Effector memory CD8-positive, alpha-beta T cell (primary cell): Measurements from ENCODE around the gene CFD.
A peak's percentile ranks its signal among the peaks of the same experiment; 100 is the strongest.

ENCODE experiments used
- ATAC-seq: fragments of 150-1000 bp; cut with Tn5 transposase; replicated peaks from 2 replicates; pipeline ENCODE4 v1.10.0; 2021; ENCODE audit warnings: mild to moderate bottlenecking, moderate library complexity
- DNase-seq, 3 experiments: peaks; one replicate each; pipeline ENCODE4 v3.0.0; 2021
- H3K27ac Mint-ChIP-seq, 2 donors: one replicate each; pipeline ENCODE4 v1.8.0; 2022; ENCODE audit warnings: mild to moderate bottlenecking in 2 of 2, mixed read lengths in 2 of 2, moderate library complexity in 2 of 2
- H3K27me3 Mint-ChIP-seq, 2 donors: one replicate each; pipeline ENCODE4 v1.8.0; 2022; ENCODE audit warnings: mixed read lengths in 2 of 2
- H3K36me3 Mint-ChIP-seq: one replicate; pipeline ENCODE4 v1.8.0; 2022; ENCODE audit warnings: mild to moderate bottlenecking, moderate library complexity, mixed read lengths; ENCODE audit not compliant: insufficient read depth
- H3K4me1 Mint-ChIP-seq, 2 donors: one replicate each; pipeline ENCODE4 v1.8.0; 2022; ENCODE audit warnings: low read depth in 2 of 2, mixed read lengths in 2 of 2
- H3K4me3 Mint-ChIP-seq, 2 donors: one replicate each; pipeline ENCODE4 v1.8.0; 2022; ENCODE audit warnings: mild to moderate bottlenecking in 2 of 2, mixed read lengths in 2 of 2, moderate library complexity in 2 of 2
- H3K9me3 Mint-ChIP-seq, 2 donors: one replicate each; pipeline ENCODE4 v1.8.0; 2022; ENCODE audit warnings: mixed read lengths in 2 of 2

CFD gene

DNA sequence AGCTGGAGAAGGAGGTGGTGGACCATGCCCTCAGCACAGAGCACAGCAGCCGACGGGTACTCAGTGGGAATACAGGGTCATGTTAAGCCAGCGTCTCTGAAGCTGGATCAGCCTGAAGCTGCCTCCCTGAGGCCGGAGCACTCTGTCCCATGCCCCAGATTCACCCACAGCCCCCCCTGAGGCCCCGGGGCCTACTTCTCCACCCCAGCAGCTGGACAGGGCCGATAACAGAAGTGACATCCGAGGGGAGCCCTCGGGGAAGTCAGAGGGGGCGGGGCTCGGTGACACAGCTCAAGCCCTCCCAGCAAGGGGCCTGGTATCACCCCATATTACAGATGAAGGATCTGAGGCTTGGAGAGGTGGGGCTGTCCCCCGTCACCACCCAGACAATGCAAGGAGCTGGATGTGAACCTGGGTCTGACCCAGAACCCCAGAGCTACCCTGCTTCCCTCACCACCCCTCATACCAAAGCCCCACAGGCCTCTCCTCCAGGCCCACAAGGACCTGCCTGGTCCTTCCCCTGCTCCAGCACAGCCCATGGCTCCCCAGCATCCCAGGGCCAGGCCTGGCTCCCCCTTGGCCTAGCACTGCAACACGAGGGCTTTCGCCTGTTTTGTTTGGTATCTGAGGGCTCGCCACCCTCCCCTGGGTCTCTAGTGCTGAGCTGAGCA lies 47.9 kb downstream of the CFD start:
- peak overlapping the region; percentile 25 to 100 for H3K27ac Mint-ChIP-seq
- peak overlapping the region in 1 of 2 donors; percentile 94 for H3K4me3 Mint-ChIP-seq
- no peak for ATAC-seq
- no peaks in the 10 kb centered on the region for H3K9me3 Mint-ChIP-seq
- peaks cover 28% of the 10 kb centered on the region in 2 donors for H3K4me1 Mint-ChIP-seq
- H3K36me3 Mint-ChIP-seq = peaks cover 50% of the 10 kb centered on the region
- DNase-seq = no peak
- no peaks in the 10 kb centered on the region for H3K27me3 Mint-ChIP-seq

DNA sequence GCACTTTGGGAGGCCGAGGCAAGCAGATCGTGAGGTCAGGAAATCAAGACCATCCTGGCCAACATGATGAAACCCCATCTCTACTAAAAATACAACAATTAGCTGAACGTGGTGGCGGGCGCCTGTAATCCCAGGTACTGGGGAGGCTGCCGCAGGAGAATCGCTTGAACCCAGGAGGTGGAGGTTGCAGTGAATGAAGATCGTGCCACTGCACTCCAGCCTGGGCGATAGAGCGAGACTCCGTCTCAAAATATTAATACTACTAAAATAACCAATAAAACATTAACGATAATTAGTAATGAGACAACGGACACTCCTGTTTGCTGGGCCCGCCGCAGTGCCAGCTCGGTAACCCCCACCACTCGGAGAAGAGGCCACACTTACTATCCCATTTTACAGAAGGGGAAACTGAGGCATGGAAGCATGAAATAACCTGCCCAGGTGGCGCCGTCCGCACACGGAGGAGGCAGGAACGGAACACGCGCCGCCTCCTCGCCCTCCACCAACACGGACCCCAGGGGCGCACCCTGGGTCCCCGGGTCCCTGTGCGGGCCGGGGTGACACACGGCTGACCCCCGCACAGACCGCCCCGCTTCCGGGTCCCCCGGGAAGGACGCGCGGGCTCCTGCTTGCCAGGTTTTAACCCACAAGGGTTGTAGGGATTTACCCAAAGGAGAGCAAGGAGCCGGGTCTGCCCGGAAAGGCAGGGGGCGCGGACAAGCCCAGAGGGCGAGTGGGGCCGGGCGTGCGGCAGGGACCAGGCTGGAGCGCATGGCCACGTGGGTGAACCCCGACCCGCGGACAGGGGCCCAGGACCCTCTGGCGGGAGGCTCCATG lies 52.0 kb downstream of the CFD start:
- H3K9me3 Mint-ChIP-seq = no peaks in the 10 kb centered on the region
- DNase-seq = no peak
- H3K4me3 Mint-ChIP-seq = peak overlapping the region; percentile 86 to 94
- peaks cover 40% of the 10 kb centered on the region for H3K36me3 Mint-ChIP-seq
- ATAC-seq = no peak
- H3K4me1 Mint-ChIP-seq = peaks cover 22% of the 10 kb centered on the region in 2 donors
- H3K27me3 Mint-ChIP-seq = peaks cover 0 to 6% of the 10 kb centered on the region in 2 donors
- H3K27ac Mint-ChIP-seq = peak overlapping the region; percentile 12 to 99

DNA sequence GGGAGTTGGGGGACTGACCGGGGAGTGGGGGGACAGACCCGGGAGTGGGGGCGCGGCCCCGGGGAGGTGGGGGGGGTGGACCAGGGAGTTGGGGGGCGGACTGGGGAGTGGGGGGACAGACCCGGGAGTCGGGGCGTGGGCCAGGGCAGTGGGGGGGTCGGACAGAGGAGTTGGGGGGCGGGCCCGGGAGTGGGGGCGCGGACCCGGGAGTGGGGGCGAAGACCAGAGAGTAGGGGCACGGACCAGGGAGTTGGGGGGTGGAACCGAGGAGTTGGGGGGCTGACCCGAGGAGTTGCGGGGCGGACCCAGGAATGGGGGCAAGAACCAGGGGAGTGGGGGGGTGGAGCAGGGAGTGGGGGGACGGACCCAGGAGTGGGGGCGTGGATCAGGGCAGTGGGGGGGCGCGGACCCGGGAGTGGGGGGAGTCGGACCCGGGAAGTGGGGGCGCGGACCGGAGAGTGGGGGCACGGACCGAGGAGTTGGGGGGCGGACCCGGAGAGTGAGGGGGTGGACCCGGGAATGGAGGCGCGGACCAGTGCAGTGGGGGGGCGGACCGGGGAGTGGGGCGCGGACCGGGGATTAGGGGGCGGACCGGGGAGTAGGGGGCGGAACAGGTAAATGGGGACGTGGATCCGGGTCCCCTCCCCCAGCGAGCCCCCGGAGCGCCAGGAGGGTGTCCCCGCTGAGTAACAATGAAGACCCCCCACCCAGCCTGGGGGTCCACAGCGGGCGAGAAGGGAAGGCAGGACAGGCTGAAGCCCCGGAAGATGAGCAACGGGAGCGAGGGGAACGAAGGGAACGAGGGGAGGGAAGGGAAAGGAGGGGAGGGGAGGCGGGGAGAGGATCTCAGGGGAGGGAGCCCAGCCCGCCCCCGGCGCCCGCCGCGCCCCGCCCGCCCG lies 53.0 kb downstream of the CFD start:
- no peak for DNase-seq
- peak overlapping the region; percentile 83 to 84 for H3K4me3 Mint-ChIP-seq
- no peaks in the 10 kb centered on the region for H3K9me3 Mint-ChIP-seq
- no peak for ATAC-seq
- H3K36me3 Mint-ChIP-seq = peaks cover 40% of the 10 kb centered on the region
- H3K4me1 Mint-ChIP-seq = peaks cover 19 to 22% of the 10 kb centered on the region in 2 donors
- H3K27me3 Mint-ChIP-seq = peaks cover 0 to 6% of the 10 kb centered on the region in 2 donors
- peak overlapping the region; percentile 29 to 83 for H3K27ac Mint-ChIP-seq
